ENCODE data around the gene CDC42BPA.

Gene CDC42BPA

GRCh38 chr1:227082999-227083746, 235.1 kb downstream of the CDC42BPA start:
- Mint-ChIP-seq H3K36me3 (ENCODE audit: low read depth) (peaks cover 82% of the 10 kb centered on the region), H3K27ac (no peak overlapping the region), H3K9me3 (peaks cover 41% of the 10 kb centered on the region), H3K4me3 (no peak overlapping the region), H3K27me3 (ENCODE audit: low read depth) (no peaks in the 10 kb centered on the region), H3K4me1 (no peaks in the 10 kb centered on the region)
- TF ChIP-seq, protein P1, sequence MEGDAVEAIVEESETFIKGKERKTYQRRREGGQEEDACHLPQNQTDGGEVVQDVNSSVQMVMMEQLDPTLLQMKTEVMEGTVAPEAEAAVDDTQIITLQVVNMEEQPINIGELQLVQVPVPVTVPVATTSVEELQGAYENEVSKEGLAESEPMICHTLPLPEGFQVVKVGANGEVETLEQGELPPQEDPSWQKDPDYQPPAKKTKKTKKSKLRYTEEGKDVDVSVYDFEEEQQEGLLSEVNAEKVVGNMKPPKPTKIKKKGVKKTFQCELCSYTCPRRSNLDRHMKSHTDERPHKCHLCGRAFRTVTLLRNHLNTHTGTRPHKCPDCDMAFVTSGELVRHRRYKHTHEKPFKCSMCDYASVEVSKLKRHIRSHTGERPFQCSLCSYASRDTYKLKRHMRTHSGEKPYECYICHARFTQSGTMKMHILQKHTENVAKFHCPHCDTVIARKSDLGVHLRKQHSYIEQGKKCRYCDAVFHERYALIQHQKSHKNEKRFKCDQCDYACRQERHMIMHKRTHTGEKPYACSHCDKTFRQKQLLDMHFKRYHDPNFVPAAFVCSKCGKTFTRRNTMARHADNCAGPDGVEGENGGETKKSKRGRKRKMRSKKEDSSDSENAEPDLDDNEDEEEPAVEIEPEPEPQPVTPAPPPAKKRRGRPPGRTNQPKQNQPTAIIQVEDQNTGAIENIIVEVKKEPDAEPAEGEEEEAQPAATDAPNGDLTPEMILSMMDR (IDR thresholded peaks at IDR 0.05; ENCODE audit: unreplicated experiment in 3 of 3) = no peak

DNA sequence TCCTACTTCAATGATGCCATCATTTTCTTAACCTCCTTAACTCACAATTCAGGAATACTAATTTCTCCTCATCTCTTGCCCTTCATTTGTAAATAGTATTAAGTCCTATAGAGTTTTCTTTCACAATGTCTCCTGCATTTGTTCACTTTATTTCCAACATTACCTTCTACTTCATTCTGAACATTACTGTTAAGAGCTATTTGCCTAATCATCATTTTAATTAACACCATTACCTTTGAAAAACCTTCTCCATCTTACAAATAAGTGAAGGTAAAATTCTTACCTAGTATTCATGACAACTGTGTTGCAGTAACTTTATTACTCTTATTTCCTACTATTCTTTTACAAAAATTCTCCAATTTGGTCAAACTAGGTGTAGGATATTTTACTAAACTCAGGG, 240.5 kb downstream of the CDC42BPA start:
- Mint-ChIP-seq H3K36me3 (ENCODE audit: low read depth) (peaks cover 29% of the 10 kb centered on the region), H3K27me3 (ENCODE audit: low read depth) (no peaks in the 10 kb centered on the region), H3K27ac (no peak overlapping the region), H3K4me3 (no peak overlapping the region), H3K4me1 (no peaks in the 10 kb centered on the region), H3K9me3 (peaks cover 2% of the 10 kb centered on the region)
- TF ChIP-seq, protein P1 (IDR thresholded peaks at IDR 0.05; ENCODE audit: unreplicated experiment in 3 of 3) = no peak

- no peak overlapping the region for H3K27ac Mint-ChIP-seq
- H3K36me3 Mint-ChIP-seq (ENCODE audit: low read depth) = peaks cover 5% of the 10 kb centered on the region
- H3K4me1 Mint-ChIP-seq = peaks cover 3% of the 10 kb centered on the region
- H3K27me3 Mint-ChIP-seq (ENCODE audit: low read depth) = no peaks in the 10 kb centered on the region
- no peak overlapping the region for H3K4me3 Mint-ChIP-seq
- TF ChIP-seq, protein P1 (IDR thresholded peaks at IDR 0.05; ENCODE audit: unreplicated experiment in 3 of 3) = no peak
- no peaks in the 10 kb centered on the region for H3K9me3 Mint-ChIP-seq
These were observed 244.5 kb downstream of the CDC42BPA start for GRCh38 chr1:227073786-227074185.

GRCh38 chr1:227072991-227073390, 245.3 kb downstream of the CDC42BPA start:
- no peak overlapping the region for H3K4me3 Mint-ChIP-seq
- H3K36me3 Mint-ChIP-seq (ENCODE audit: low read depth) = peaks cover 5% of the 10 kb centered on the region
- H3K9me3 Mint-ChIP-seq = no peaks in the 10 kb centered on the region
- H3K4me1 Mint-ChIP-seq = peaks cover 3% of the 10 kb centered on the region
- TF ChIP-seq, protein P1 (IDR thresholded peaks at IDR 0.05; ENCODE audit: unreplicated experiment in 3 of 3) = no peak
- H3K27ac Mint-ChIP-seq = no peak overlapping the region
- no peaks in the 10 kb centered on the region for H3K27me3 Mint-ChIP-seq (ENCODE audit: low read depth)

DNA sequence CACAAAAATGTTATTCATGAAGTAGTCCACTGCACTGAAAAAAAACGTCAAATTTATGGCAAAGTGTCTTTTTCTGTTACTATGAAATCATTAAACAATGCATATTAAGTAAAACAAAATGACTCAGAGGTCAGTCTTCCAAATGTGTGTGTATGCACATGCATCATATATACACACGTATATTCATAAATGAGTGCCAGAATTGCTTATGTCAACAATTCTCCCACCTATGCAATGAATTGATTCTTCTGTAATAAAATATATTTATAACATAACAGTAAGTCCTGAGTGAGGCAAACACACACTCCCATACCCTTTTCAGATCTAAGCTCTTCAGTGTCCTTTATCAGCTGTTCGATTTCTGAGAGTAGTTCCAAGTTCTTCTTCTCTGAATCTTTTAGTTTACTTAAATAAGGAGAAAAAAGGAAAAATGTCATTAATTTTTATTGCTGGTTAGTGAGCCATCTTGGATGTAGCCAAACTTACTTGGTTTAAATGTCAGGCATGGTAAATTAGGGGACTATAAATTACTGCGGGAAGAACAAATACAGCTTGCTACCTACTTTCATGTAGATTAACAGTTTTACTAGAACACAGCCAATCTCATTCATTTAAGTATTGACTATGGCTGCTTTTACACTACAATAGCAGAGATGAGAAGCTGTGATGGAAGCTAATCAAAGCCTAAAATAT, 246.3 kb downstream of the CDC42BPA start:
- H3K27me3 Mint-ChIP-seq (ENCODE audit: low read depth) = no peaks in the 10 kb centered on the region
- no peak overlapping the region for H3K4me3 Mint-ChIP-seq
- H3K27ac Mint-ChIP-seq = no peak overlapping the region
- H3K9me3 Mint-ChIP-seq = no peaks in the 10 kb centered on the region
- TF ChIP-seq, protein P1 (IDR thresholded peaks at IDR 0.05; ENCODE audit: unreplicated experiment in 3 of 3) = no peak
- H3K4me1 Mint-ChIP-seq = peaks cover 3% of the 10 kb centered on the region
- peaks cover 8% of the 10 kb centered on the region for H3K36me3 Mint-ChIP-seq (ENCODE audit: low read depth)
